HG03354 (cell line): Measurements from ENCODE around the gene MAGI1.

Experiments used
- ATAC-seq: cut with Tn5 transposase; IDR thresholded peaks from one replicate; pipeline ENCODE4 v1.9.1; 2021; ENCODE audit warnings: mild to moderate bottlenecking; ENCODE audit not compliant: unreplicated experiment, poor library complexity, severe bottlenecking

MAGI1 gene

DNA sequence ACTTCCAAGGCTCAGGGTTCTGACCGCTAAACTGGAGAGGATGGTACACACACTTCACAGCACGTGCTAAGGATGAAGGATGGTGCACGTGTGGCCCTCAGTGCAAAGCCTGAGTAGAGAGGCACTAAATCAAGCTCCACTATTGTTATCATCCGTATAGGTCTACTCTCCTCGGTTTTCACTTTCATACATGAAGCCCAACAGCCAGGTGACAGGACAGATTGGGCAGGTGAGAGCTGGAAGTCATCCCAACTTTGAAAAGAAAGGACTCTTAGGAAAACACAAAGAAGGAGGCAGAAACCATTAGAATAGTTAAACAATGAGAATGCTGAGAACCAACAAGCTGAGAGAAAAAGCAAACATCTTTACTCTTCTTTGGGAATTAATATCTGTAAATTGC lies 21.1 kb downstream of the MAGI1 start:
- no peak for ATAC-seq

DNA sequence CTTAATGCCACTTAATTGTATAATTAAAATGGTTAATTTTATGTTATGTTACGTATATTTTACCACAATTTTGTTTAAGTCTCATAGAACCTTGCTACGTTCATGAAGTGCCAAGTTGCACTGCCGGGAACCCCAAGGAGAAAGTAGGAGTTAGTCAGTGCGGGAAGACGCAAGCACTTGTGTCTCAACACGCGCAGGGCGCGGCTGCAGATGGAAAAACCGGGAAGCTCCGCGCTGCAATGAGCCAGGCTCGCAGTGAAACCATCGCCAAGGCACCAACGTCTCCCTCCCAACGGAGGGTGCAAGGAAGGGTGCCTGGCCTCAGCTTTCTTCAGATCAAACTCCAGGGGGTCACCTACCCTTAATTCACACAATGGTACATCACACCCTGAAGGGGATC lies 21.6 kb downstream of the MAGI1 start:
- no peak for ATAC-seq

DNA sequence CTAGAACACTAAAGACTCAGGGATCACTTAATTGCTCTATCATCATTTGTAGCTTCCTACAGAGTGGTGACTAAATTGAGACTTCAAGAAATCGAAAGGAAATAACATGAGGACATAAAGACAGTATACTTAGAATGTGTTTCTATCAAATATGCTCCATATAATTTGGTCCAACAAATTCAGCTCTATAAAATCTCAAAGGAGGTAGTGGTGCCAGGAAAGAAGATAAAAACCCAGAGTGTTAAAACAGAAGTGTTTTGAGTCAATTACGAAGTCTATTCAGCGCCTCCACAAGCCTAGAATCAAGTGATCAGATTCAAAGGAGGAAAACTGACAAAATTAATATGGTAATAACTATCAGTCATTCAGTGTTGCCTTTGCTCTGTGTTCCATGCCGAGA lies 22.9 kb downstream of the MAGI1 start:
- ATAC-seq, result no peak

DNA sequence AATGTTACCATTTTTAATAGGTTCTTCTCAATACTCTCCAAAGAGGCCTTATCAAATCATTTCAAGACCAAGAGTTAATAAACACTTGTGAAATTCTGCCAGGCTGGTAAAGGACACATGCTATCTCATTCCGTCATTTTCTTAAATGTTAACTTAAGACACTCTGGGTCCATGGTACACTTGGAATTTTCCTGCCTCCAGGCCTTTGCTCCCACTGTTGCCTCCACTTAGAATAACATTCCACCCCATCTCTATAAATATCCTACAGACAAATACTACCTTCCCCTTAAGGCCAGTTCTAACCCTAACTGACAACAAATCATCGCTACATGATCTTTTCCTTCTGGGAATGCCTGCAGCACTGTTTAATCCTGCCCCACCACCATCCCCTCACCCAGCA lies 24.1 kb downstream of the MAGI1 start:
- ATAC-seq, result no peak

DNA sequence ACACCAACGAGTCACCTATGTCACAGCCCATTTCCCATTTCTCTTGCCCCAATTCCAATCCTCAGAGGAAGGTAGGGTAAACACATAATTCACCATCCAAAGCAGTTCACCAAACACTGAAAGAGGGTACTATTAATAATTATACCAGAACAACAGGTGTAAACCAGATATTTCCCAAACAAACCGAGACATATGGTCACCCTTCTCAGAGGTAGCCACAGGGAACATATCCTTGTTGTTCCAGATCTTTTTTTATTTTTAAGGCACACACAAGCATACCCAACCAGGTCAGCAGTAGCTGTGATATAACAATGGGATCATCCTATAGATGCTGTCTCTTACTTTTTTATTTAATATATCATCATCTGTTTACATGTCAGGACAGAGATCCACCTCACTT lies 24.7 kb downstream of the MAGI1 start:
- ATAC-seq, result no peak

DNA sequence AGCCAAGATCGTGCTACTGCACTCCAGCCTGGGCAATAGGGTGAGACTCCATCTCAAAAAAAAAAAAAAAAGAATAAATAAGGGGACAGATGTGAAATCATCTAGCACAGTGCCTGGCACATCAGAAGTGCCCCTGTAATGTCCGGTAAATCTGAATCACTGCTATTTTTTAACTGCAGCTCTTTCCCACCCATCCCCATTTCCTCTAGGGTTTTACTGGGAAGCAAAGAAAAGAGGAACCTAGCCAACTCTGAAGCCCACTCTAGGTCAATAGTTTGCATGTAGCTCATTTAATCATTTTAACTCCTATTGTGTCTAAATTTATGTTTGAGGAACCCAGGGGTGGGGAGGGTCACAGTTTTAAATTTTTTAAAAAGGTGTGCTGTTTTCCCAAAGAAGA lies 26.0 kb downstream of the MAGI1 start:
- ATAC-seq, result no peak

DNA sequence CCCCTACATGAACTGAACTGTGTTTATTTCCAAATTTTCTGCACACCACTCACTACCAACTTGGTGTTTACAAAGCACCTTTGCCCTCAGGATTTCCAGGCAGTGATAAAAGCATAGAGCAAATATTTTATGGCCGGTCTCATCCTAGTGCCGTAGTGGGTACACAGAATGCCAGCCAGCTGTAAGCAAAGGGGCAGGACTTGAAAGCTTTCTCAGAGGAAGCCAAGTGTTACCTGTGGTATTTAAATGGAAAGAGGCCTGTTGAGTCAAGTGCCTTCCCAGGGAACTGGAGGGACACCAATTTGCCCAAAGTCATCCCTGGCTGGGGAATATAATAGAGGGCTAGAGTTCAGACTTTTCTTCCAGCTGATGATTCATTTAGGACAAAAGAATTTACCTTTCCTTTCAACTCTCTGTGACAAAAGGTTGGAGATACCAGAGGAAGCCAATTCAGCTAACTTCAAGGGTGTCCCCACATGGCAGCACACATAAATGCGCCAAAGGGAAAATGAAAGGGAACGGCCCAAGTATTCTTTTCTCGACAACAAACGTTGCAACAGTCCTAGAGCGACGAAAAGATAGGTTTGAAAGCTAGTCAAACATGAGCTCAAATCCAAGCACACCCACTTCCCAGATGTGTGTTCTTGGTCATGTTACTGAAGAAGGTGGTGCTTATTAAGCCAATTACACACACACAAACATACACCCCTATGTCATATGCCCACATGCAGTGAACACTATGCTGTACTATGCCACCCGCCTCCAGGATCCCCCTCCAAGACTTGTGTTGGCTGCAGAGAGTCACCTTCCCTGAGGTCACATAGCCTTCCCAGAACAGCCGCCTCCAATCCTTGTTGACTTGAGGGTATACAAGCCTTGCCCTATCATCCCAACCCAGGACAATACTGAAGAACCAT lies 27.7 kb downstream of the MAGI1 start:
- no peak for ATAC-seq

DNA sequence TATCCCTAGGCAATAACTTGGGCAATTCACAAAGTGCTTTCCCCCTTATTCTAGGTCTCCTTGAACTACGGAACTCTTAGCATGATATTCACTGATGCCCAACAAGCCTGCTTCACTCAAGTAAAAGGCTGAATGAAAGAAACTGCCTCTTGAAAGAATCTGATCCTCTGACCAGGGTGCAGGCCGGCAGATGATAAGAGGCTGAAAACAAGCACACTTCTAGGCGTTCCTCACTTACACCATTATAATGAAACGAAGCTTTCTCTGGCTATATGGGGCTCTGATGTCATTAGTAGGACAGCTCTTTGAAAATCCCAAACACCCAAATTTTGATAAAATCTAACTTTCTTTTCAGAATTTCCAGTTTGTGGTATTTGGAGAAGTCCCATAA lies 28.4 kb downstream of the MAGI1 start:
- no peak for ATAC-seq

DNA sequence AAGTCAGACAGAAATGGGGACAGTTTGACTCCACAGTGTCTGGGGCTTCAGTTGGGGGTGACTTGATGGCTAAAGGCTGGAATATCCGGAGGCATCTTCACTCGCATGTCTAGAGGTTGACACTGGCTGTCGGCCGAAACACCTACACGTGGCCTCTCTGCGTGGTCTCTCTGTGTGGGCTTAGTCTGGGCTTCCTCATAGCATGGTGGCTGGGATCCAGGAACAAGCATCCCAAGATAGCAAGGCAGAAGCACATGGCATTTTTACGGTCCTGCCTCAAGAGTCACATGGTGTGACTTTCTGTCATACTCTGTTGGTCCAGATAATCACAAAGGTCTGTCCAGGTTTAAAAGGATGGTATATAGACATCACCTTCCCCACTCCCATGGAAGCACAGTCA lies 34.5 kb downstream of the MAGI1 start:
- ATAC-seq, result no peak

DNA sequence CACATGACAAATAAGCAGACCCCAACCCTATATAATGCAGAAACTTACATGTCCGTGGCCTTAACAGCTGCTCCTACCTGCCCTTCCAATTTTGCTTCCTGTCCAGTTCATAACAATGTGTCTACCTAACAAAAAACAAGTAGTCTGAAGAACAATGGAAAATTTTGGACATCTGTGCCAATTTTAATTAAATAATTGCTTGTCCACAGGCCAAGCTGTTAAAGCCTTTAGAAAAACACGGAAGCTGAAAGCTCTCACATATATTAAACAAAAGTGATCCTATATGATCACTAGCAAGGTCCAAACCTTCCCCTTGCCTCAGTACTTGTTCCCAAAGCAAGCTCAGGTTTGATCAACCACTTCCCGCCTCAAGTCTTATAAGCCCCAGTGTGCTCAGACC lies 37.1 kb downstream of the MAGI1 start:
- no peak for ATAC-seq

DNA sequence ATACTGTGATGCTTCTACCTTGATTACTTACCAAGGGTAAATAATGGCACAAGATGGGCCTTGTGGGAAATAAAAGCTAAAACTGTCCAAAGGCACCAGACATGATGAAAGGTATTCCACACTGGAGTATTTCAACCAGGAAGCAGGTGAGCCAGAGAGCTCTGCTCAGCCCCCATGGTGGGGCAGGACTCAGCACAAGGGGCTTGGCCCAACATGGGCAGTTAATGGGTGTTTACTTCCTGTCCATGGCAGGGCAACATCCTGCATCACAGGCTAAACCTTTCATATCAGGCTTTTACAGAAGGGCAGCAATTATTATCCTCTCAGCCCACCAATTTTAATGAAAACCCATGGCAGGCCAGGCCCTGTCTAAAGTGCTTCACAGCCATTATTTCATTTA lies 38.2 kb downstream of the MAGI1 start:
- ATAC-seq, result no peak

DNA sequence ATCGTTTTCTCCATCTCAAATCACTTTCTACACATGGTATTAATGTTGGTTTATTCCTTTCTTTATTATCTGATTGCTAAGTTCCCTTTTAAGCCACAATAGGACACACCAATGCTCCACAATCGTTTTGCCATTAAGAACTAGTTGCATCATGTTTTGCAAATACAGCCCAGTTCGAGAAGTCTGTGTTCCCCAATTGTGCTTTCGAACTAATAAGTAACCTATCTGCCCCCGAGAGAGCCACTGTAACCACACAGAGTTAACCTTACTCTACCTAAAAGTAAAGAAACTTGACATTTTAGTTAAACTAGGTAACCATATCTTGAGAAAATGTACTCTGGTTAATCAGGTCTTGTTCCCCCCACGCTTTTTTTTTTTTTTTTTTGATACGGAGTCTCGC lies 39.1 kb downstream of the MAGI1 start:
- no peak for ATAC-seq

DNA sequence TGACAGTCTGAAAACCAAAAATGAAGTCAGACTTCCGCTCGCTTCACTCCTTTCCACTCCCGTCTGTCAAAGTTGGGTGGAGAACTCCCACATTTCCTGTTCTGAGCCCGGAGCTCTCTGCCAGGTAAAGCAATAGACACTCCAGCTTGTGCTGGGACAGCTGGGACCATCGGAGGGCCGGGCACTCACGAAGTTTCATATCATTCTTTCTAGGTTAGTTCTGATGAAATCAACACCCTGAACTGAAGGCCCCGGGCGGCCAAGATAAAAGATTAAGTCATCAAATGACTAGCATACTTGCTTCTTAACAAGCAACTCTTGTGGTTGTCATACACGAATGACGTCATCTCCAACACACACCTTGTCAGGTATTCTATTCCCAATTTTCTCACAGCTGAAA lies 42.1 kb downstream of the MAGI1 start:
- ATAC-seq, result no peak

DNA sequence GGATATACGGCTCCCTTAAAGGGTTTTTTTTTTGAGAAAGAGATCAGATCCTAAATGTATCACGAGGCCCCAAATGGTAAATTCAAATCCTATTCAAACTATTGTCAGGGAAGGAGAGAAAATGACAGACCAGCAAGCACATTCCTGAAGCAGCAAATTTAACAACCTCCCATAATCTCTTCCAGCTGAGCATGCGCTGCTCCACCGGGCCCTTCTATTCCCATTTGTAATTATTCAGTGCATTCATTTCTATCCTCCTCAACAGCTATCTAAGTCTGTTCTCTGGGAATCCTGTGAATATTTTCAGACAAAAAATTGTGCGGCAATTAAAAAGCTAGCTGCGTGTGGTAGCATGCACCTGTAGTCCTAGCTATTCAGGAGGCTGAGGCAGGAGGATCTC lies 43.2 kb downstream of the MAGI1 start:
- no peak for ATAC-seq

DNA sequence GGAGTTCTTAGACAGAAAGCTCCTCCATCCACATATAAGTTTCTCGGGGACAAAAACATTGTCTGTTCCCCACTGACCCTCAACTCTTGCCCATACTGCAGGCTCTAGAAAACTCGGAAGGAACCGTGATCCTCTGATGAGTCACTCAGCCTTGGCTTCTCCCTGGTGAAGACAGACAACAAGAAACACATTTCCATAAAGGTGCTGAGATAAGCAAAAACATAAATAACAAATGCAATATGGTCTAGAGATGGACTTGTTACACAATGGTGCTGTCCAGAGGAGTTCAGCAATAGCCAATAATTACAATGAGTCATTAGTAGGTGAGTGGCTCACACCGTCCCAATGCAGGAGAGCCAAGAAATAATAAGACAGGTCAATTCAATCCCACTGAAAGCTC lies 43.7 kb downstream of the MAGI1 start:
- ATAC-seq, result no peak

DNA sequence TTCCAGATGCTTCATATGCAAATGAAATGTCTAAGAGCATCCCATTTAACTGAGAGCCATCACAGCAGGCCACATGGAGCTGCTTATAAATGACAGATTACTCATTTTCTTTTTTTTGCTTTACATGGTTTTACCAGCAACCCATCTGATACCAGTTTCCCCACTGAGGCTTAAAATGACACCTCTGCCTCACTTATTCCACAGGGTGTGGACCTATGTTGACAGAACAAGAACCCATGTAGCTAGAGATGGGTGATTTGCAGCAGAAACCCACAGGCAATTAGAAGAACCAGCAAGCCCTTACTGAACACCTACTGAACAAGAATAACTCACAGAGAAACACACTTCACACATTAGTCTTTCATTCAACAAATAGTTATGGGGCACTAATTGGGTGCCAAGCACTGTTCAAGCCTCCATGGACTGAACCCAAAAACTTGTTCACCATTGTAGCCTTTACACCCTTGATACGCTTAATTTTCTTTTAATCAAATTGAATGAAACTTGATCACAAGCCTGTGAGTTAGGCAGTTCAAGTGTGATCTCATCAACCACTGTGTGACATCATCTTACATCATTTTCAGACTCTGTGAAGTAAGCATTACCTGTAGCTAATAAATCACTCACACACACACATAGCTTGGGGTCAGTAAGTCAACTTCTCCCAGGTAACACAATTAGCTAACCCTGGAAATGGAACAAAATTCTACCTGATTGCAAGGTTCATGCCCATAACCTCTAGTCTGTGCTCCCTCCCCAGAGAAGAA lies 45.4 kb downstream of the MAGI1 start:
- ATAC-seq, result no peak

DNA sequence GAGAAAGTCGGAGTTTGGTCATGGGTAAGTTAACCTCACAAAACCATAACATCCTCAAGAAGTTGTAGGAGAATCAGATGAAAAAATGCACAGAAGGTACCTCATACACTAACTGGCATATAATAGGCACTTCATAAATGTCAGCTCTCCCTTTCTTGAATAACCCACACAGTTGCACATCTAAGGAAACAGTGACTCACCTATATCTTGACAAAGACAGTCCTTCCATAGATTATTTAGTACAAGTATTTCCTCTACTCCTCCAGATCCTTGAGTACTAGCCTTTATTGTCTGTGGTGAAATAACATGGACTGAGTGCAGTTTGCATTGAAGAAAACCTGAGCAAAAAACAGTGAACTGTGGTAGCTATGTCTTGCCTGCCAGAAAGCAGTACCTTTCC lies 46.6 kb downstream of the MAGI1 start:
- no peak for ATAC-seq

DNA sequence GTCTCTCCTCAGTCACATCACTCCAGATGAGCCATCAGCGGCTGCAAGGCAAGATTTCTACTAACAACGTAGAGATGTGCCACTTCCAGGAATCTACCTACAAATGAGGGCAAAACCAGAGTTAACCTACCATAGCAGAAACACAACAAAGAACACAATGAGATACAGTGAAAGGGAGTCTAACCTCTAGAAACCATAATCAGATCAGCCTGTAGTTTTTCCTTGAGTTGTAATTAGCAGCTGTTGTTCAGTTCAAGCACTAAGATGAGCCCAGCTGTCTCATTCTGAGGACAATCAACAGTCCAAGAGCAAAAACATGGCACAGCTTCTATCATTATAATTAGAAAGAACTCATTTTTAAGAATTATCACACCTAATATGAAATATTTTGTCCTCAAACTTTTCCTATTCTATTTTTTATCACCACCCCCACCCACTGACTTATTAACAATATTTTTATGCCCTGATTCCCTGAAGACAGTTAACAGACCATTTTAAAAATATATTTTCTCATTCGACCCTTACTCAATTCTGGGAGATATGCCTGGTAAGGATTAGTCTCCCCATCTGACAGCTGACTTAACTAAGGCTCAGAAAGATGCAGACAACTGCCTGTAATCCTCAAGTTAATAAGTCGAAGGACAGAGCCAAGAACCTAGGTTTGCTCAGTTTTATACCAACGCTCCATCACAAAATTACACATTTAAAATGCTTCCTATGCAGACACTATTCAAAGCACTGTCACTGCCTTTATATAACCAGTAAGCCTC lies 50.1 kb downstream of the MAGI1 start:
- no peak for ATAC-seq

DNA sequence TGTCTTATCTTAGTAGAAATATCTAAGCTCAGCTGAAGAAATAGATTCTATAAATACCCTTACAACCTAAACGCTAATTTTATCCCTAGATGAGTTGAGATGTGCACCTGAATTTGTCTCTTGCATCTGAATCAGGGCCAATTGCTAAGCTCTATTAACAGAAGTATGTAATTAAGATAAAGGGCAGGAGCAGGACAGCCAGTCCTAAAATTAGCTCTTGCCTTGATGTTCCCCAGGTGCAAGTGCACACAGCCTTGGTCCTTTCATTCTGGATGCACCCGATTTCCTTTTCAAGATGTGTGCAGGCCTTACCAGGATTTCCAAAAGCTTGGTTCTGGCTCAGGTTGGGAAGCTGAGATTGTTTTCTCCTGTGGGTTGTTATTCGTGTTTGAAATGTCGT lies 52.4 kb downstream of the MAGI1 start:
- no peak for ATAC-seq

DNA sequence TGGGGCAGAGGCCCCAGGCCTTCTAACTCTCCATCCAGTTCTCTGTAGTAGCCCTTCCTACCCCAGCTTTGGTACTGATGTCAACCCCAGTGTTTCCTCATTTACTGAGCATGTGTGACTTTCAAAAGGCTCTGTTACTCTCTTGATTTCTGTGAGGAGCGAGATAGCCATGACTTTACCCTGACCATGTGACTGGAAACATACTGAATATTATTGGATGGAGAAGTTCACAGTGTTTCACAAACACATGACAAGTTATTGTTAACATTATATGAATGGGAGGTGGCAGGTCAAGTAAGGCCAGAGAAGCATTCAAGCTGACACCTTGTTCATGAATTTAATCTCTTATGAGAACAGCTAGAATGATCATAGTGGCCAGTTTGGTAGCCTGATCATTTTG lies 53.7 kb downstream of the MAGI1 start:
- ATAC-seq, result no peak

DNA sequence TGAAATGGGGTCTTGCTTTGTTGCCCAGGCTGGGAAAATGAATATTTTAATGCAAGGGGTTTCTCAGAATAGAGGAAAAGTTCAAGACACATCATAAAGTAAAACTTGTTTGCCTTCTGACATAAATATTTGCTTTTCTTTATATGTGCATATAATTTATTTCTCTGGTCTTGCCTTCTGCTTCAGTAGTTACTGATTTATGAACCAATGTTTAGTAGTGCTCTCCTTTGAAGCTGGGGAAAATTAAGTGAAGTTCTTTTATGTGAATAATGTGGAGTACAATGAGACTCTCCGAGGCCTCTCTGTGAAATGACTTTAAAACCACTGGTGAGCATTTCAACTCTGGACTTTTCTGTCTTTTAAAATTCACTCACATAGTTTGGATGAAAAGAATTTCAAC lies 55.6 kb downstream of the MAGI1 start:
- ATAC-seq, result no peak
